HEK293 (cell line): ENCODE data around the gene TMEM259.

Source experiments
- CTCF ChIA-PET: fragments of 350-600 bp; formaldehyde crosslinking; extraction: SDS; loops from one replicate; lab custom pipeline; 2021; ENCODE audit warnings: antibody characterized with exemption; lab: Yijun Ruan, JAX
- POLR2A ChIA-PET: fragments of 300-600 bp; formaldehyde crosslinking; extraction: SDS; loops from one replicate; lab custom pipeline; 2020; ENCODE audit warnings: antibody characterized with exemption, inconsistent platforms; lab: Yijun Ruan, JAX
- H3K27ac ChIP-seq: fragments of 200-500 bp; sonication (Bioruptor generic); 2 replicates; pipeline ENCODE4 v1.5.1; 2014; ENCODE audit warnings: low read depth, low read length, control low read depth, inconsistent platforms; ENCODE audit errors: extremely low read depth
- H3K36me3 ChIP-seq, 2 experiments: fragments of 200-500 bp in 1 of 2; sonication (Bioruptor generic) in 1 of 2; 1 replicate in 1 of 2; 2 replicates in 1 of 2; pipeline ENCODE4 v1.5.1; 2014 to 2017; ENCODE audit warnings: inconsistent platforms in 2 of 2, low read length in 2 of 2; ENCODE audit not compliant: control insufficient read depth in 2 of 2, insufficient read depth in 1 of 2
- H3K4me1 ChIP-seq: fragments of 200-500 bp; sonication (Bioruptor generic); 2 replicates; pipeline ENCODE4 v1.5.1; 2014; ENCODE audit warnings: mild to moderate bottlenecking, low read length, inconsistent platforms; ENCODE audit not compliant: control insufficient read depth, insufficient read depth
- H3K4me3 ChIP-seq: 2 replicates; pipeline ENCODE4 v1.5.1; 2011; ENCODE audit warnings: low read depth, mild to moderate bottlenecking, control low read depth, low read length, moderate library complexity
- H3K9me3 ChIP-seq: fragments of 200-500 bp; sonication (Bioruptor generic); 2 replicates; pipeline ENCODE4 v1.5.1; 2014; ENCODE audit warnings: low read depth, low read length, inconsistent platforms; ENCODE audit not compliant: control insufficient read depth, insufficient read depth
- GLIS1 ChIP-seq: fragments of 450-650 bp; formaldehyde crosslinking; IDR thresholded peaks from 2 replicates; pipeline ENCODE4 v1.5.1; 2016; ENCODE audit warnings: missing biosample characterization, missing genetic modification characterization
- KLF1 ChIP-seq: fragments of 450-650 bp; formaldehyde crosslinking; IDR thresholded peaks from 2 replicates; pipeline ENCODE4 v1.5.1; 2016; ENCODE audit warnings: missing biosample characterization, missing genetic modification characterization
- KLF8 ChIP-seq: fragments of 450-650 bp; formaldehyde crosslinking; IDR thresholded peaks from 2 replicates; pipeline ENCODE4 v1.5.1; 2016; ENCODE audit warnings: missing biosample characterization, missing genetic modification characterization
- KLF9 ChIP-seq: fragments of 450-650 bp; formaldehyde crosslinking; IDR thresholded peaks from 2 replicates; pipeline ENCODE4 v1.5.1; 2016; ENCODE audit warnings: missing biosample characterization, missing genetic modification characterization, low read depth
- OSR2 ChIP-seq: fragments of 450-650 bp; formaldehyde crosslinking; IDR thresholded peaks from 2 replicates; pipeline ENCODE4 v1.5.1; 2016; ENCODE audit warnings: missing biosample characterization, missing genetic modification characterization
- ZBTB17 ChIP-seq: fragments of 450-650 bp; formaldehyde crosslinking; IDR thresholded peaks from 2 replicates; pipeline ENCODE4 v1.5.1; 2016; ENCODE audit warnings: missing biosample characterization, missing genetic modification characterization
- ZEB2 ChIP-seq: fragments of 450-650 bp; formaldehyde crosslinking; IDR thresholded peaks from 2 replicates; pipeline ENCODE4 v1.5.1; 2016; ENCODE audit warnings: missing biosample characterization, missing genetic modification characterization
- ZNF121 ChIP-seq: fragments of 450-650 bp; formaldehyde crosslinking; IDR thresholded peaks from 2 replicates; pipeline ENCODE4 v1.5.1; 2016; ENCODE audit warnings: missing biosample characterization, missing genetic modification characterization
- ZNF501 ChIP-seq: fragments of 450-650 bp; formaldehyde crosslinking; IDR thresholded peaks from 2 replicates; pipeline ENCODE4 v1.5.1; 2016; ENCODE audit warnings: missing biosample characterization, missing genetic modification characterization
- ZNF560 ChIP-seq: fragments of 450-650 bp; formaldehyde crosslinking; IDR thresholded peaks from 2 replicates; pipeline ENCODE4 v1.5.1; 2017; ENCODE audit warnings: missing biosample characterization, missing genetic modification characterization, borderline replicate concordance
- TF ChIP-seq, protein P1 (sequence below): fragments of 450-650 bp; formaldehyde crosslinking; IDR thresholded peaks from 2 replicates; pipeline ENCODE4 v1.5.1; 2016; ENCODE audit warnings: missing biosample characterization, missing genetic modification characterization
- TF ChIP-seq, protein P2 (sequence below): fragments of 450-650 bp; formaldehyde crosslinking; IDR thresholded peaks from 2 replicates; pipeline ENCODE4 v1.5.1; 2016; ENCODE audit warnings: missing biosample characterization, missing genetic modification characterization

The TMEM259 gene

GRCh38 chr19:1049800-1050199 lies 28.9 kb upstream of the TMEM259 start:
- Histone ChIP-seq H3K36me3 (peaks cover 0 to 19% of the 10 kb centered on the region in 2 experiments; a peak in 2 of 3 replicates), H3K9me3 (no peaks in the 10 kb centered on the region), H3K4me1 (no peaks in the 10 kb centered on the region), H3K27ac (no peak overlapping the region), H3K4me3 (no peak overlapping the region)
- CTCF ChIA-PET, result interaction anchor here (0.6 kb wide), 1 partner anchor 193 kb away, joined by 3 read pairs; no protein-coding TSS in a partner anchor
- peak; percentile 35 for TF ChIP-seq GLIS1 (tag by site-specific recombination)
- TF ChIP-seq ZBTB17, result no peak
- POLR2A ChIA-PET, result interaction anchor here (0.6 kb wide), 1 partner anchor 19 kb away, joined by 5 read pairs; no protein-coding TSS in a partner anchor

- Histone ChIP-seq H3K36me3 (peaks cover 0 to 16% of the 10 kb centered on the region in 2 experiments; a peak in 2 of 3 replicates), H3K4me1 (no peaks in the 10 kb centered on the region), H3K9me3 (no peaks in the 10 kb centered on the region), H3K27ac (no peak overlapping the region), H3K4me3 (no peak overlapping the region)
- TF ChIP-seq ZNF501 (tag by site-specific recombination) (no peak), ZNF560 (tag by site-specific recombination) (no peak)
- ChIA-PET POLR2A (no interaction called here), CTCF (interaction anchor here (0.6 kb wide), 1 partner anchor 155 kb away, joined by 3 read pairs; no protein-coding TSS in a partner anchor)
These were observed 28.2 kb upstream of the TMEM259 start for GRCh38 chr19:1049106-1049505.

GRCh38 chr19:1047696-1048147 lies 26.8 kb upstream of the TMEM259 start:
- CTCF ChIA-PET, result interaction anchor here (0.6 kb wide), 1 partner anchor 25 kb away, joined by 3 read pairs; no protein-coding TSS in a partner anchor
- no peak overlapping the region for H3K4me3 ChIP-seq
- TF ChIP-seq ZEB2 (no peak), KLF8 (tag by site-specific recombination) (peak; percentile 30; the same call in 1 of the 2 replicates), KLF9 (0 out of 2 replicates have a peak, but pooled peaks have one; percentile 19), ZNF121 (tag by site-specific recombination) (0 out of 2 replicates have a peak, but pooled peaks have one; percentile 46), KLF1 (tag by site-specific recombination) (peak; percentile 62)
- TF ChIP-seq, all 188 proteins: peak for 4
- Histone ChIP-seq H3K27ac (no peak overlapping the region), H3K36me3 (peaks cover 0 to 13% of the 10 kb centered on the region in 2 experiments; a peak in 2 of 3 replicates), H3K9me3 (no peaks in the 10 kb centered on the region), H3K4me1 (no peaks in the 10 kb centered on the region; the same call in 1 of the 2 replicates)
- POLR2A ChIA-PET, result interaction anchor here (0.6 to 1.9 kb wide), 4 partner anchors 18 to 209 kb away, joined by 4 to 10 read pairs (median 4); no protein-coding TSS in a partner anchor

DNA sequence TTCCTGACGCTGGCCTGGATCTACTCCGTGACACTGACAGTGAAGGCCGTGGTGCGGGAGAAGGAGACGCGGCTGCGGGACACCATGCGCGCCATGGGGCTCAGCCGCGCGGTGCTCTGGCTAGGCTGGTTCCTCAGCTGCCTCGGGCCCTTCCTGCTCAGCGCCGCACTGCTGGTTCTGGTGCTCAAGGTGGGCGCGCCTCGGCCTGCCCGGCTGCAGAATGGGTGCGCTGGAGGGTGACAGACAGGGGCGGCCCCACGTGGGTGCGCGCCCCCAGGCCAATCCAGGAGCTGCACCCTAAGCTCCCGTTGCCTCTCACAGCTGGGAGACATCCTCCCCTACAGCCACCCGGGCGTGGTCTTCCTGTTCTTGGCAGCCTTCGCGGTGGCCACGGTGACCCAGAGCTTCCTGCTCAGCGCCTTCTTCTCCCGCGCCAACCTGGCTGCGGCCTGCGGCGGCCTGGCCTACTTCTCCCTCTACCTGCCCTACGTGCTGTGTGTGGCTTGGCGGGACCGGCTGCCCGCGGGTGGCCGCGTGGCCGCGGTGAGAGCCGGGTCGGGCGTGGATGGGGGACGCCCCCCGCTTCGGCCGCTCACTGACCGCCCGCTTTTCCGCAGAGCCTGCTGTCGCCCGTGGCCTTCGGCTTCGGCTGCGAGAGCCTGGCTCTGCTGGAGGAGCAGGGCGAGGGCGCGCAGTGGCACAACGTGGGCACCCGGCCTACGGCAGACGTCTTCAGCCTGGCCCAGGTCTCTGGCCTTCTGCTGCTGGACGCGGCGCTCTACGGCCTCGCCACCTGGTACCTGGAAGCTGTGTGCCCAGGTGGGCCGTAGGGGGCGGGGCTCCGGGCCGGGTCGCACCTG lies 26.1 kb upstream of the TMEM259 start:
- CTCF ChIA-PET, result interaction anchor here (0.6 kb wide), 1 partner anchor 25 kb away, joined by 3 read pairs; no protein-coding TSS in a partner anchor
- POLR2A ChIA-PET, result interaction anchor here (1.9 kb wide), 1 partner anchor 19 kb away, joined by 10 read pairs; no protein-coding TSS in a partner anchor

More for the DNA sequence above, 26.1 kb upstream of the TMEM259 start:
- Histone ChIP-seq H3K4me3 (no peak overlapping the region), H3K4me1 (no peaks in the 10 kb centered on the region; the same call in 1 of the 2 replicates), H3K27ac (no peak overlapping the region), H3K9me3 (no peaks in the 10 kb centered on the region), H3K36me3 (peaks cover 0 to 20% of the 10 kb centered on the region in 2 experiments; a peak in 2 of 3 replicates)
- TF ChIP-seq OSR2 (tag by site-specific recombination) (no peak), KLF1 (tag by site-specific recombination) (peak; percentile 22; the same call in 1 of the 2 replicates)
- TF ChIP-seq, protein P1, sequence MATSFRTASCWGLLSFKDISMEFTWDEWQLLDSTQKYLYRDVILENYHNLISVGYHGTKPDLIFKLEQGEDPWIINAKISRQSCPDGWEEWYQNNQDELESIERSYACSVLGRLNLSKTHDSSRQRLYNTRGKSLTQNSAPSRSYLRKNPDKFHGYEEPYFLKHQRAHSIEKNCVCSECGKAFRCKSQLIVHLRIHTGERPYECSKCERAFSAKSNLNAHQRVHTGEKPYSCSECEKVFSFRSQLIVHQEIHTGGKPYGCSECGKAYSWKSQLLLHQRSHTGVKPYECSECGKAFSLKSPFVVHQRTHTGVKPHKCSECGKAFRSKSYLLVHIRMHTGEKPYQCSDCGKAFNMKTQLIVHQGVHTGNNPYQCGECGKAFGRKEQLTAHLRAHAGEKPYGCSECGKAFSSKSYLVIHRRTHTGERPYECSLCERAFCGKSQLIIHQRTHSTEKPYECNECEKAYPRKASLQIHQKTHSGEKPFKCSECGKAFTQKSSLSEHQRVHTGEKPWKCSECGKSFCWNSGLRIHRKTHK (tag by site-specific recombination), result no peak
- TF ChIP-seq, protein P2, sequence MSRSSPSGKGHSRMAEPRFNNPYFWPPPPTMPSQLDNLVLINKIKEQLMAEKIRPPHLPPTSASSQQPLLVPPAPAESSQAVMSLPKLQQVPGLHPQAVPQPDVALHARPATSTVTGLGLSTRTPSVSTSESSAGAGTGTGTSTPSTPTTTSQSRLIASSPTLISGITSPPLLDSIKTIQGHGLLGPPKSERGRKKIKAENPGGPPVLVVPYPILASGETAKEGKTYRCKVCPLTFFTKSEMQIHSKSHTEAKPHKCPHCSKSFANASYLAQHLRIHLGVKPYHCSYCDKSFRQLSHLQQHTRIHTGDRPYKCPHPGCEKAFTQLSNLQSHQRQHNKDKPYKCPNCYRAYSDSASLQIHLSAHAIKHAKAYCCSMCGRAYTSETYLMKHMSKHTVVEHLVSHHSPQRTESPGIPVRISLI (tag by site-specific recombination), result no peak
